GM18909 (cell line): ENCODE results near the gene IL11RA.

Source experiments
- ATAC-seq: cut with Tn5 transposase; IDR thresholded peaks from one replicate; pipeline ENCODE4 v1.9.1; 2021; ENCODE audit warnings: mild to moderate bottlenecking; ENCODE audit not compliant: unreplicated experiment, poor library complexity

IL11RA gene

GRCh38 chr9:34684145-34684544, 32.2 kb downstream of the IL11RA start:
- ATAC-seq: no peak

- no peak for ATAC-seq
Measured at GRCh38 chr9:34684816-34685215, 32.8 kb downstream of the IL11RA start.

GRCh38 chr9:34685591-34685990, 33.6 kb downstream of the IL11RA start:
- no peak for ATAC-seq

GRCh38 chr9:34686231-34686630, 34.2 kb downstream of the IL11RA start:
- ATAC-seq: no peak

- ATAC-seq: no peak
Measured at GRCh38 chr9:34686732-34687131, 34.7 kb downstream of the IL11RA start.

GRCh38 chr9:34687276-34688030, 35.5 kb downstream of the IL11RA start:
- no peak for ATAC-seq

GRCh38 chr9:34688329-34689115, 36.5 kb downstream of the IL11RA start:
- ATAC-seq: no peak

GRCh38 chr9:34689116-34689470, 37.1 kb downstream of the IL11RA start:
- ATAC-seq: no peak

GRCh38 chr9:34689512-34689911, 37.5 kb downstream of the IL11RA start:
- ATAC-seq: no peak

GRCh38 chr9:34690983-34691935, 39.3 kb downstream of the IL11RA start, which contains the start of gene CCL19:
CCL19 (minus strand) TSS chr9:34691276; CDS start chr9:34691139, 137 bp downstream.
- no peak for ATAC-seq

- ATAC-seq: no peak
Measured at GRCh38 chr9:34691936-34692315, 39.9 kb downstream of the IL11RA start.

- ATAC-seq: no peak
Measured at GRCh38 chr9:34693560-34693959, 41.6 kb downstream of the IL11RA start.

GRCh38 chr9:34694811-34695210, 42.8 kb downstream of the IL11RA start:
- no peak for ATAC-seq

- peak; percentile 59 for ATAC-seq
Measured at GRCh38 chr9:34701023-34701768, 49.2 kb downstream of the IL11RA start.

GRCh38 chr9:34701769-34702736, 50.1 kb downstream of the IL11RA start:
- ATAC-seq: peak; percentile 78

GRCh38 chr9:34707130-34707529, 55.1 kb downstream of the IL11RA start:
- ATAC-seq: no peak

GRCh38 chr9:34709196-34709978, 57.4 kb downstream of the IL11RA start:
- ATAC-seq: no peak

GRCh38 chr9:34710023-34710422, 58.0 kb downstream of the IL11RA start, which contains the start of gene CCL21:
CCL21 (minus strand) TSS chr9:34710136; CDS start chr9:34710066, 70 bp downstream.
- ATAC-seq: no peak
